ENCODE measurements around the gene FCRL5.

GRCh38 chr1:157515709-157516108, 36.6 kb downstream of the FCRL5 start:
- TF ChIP-seq CTCF (conservative IDR thresholded peaks at IDR 0.05; ENCODE audit: low read length), result no peak
- no peak for TF ChIP-seq EZH2phosphoT487 (IDR thresholded peaks at IDR 0.05; ENCODE audit: borderline replicate concordance)
